GM13976 (cell line): Measurements from ENCODE around the gene MCCD1.

ENCODE experiments used
- DNase-seq: peaks from one replicate; pipeline ENCODE4 v3.0.0; 2012; ENCODE audit warnings: low spot score
- CTCF ChIP-seq: IDR thresholded peaks from 2 replicates; pipeline ENCODE4 v1.5.1; 2012; ENCODE audit warnings: borderline replicate concordance, mild to moderate bottlenecking; ENCODE audit not compliant: insufficient read depth; ENCODE audit errors: extremely low read depth, missing control alignments, control extremely low read depth
- in situ Hi-C: fragments of 300-500 bp; cut with MboI; formaldehyde crosslinking; loops from one replicate; pipeline ENCODE4 v1.12.0; 2022; ENCODE audit warnings: low sequenced_read_pairs, mixed read lengths, inconsistent platforms; ENCODE audit not compliant: unreplicated experiment

Gene MCCD1

GRCh38 chr6:31540640-31541039, 11.9 kb downstream of the MCCD1 start:
- no peak for TF ChIP-seq CTCF
- in situ Hi-C loops = no loop called here
- DNase-seq = no peak

- in situ Hi-C loops = no loop called here
- DNase-seq = peak; percentile 60
- TF ChIP-seq CTCF = no peak
Observed at GRCh38 chr6:31541059-31541657, 12.4 kb downstream of the MCCD1 start.

- peak; percentile 1 for TF ChIP-seq CTCF
- in situ Hi-C loops = no loop called here
- DNase-seq = peak; percentile 90
Observed at GRCh38 chr6:31541658-31542521, 13.1 kb downstream of the MCCD1 start, which contains the start of gene DDX39B. DDX39B (minus strand) TSS chr6:31542003; CDS start chr6:31540532, 1,471 bp downstream.

GRCh38 chr6:31543639-31544038, 14.9 kb downstream of the MCCD1 start:
- no peak for DNase-seq
- in situ Hi-C loops = no loop called here
- no peak for TF ChIP-seq CTCF

GRCh38 chr6:31544676-31545075, 15.9 kb downstream of the MCCD1 start:
- no peak for DNase-seq
- TF ChIP-seq CTCF = no peak
- in situ Hi-C loops = loop anchor here (5.0 kb wide), 1 partner anchor 53 kb away; no protein-coding TSS in a partner anchor

GRCh38 chr6:31545291-31545690, 16.5 kb downstream of the MCCD1 start:
- in situ Hi-C loops = loop anchor here (5.0 kb wide), 1 partner anchor 52 kb away; no protein-coding TSS in a partner anchor

More at GRCh38 chr6:31545291-31545690, 16.5 kb downstream of the MCCD1 start:
- no peak for DNase-seq
- no peak for TF ChIP-seq CTCF
